ENCODE results near the gene MYO1D. TPM values are rescaled to one million over a fixed set of nuclear protein-coding genes. Genes with fewer than 3 reads are reported as not detected.

MYO1D gene
- total RNA-seq, 4 donors from 2014 or later = 247 to 569 (median 444) TPM

GRCh38 chr17:32564325-32564724 is 312.6 kb downstream of the MYO1D start:
- in situ Hi-C loops (cut with MboI; ENCODE audit: low pct_ligation_motif_present in 1 of 4, low pct_unique_long_range_greater_than_20kb in 1 of 4, low sequenced_read_pairs in 3 of 4) (no loop called here), intact Hi-C loops (cut with DNase I; ENCODE audit: low total_unique reads) (no loop called here)
- H3K36me3 ChIP-seq = no peaks in the 10 kb centered on the region
- no peaks in the 10 kb centered on the region for H3K4me1 ChIP-seq
- H3K27ac ChIP-seq = no peak overlapping the region
- 43 to 74% methylated on average over 2 to 3 of the region's 3 CpGs for WGBS, 2 donors (ENCODE audit: low coverage in 1 of 2)
- no peaks in the 10 kb centered on the region for H3K27me3 ChIP-seq
- no peaks in the 10 kb centered on the region for H3K9me3 ChIP-seq
- no peak overlapping the region for H3K4me3 ChIP-seq
- DNase-seq = no peak
- TF ChIP-seq POLR2AphosphoS5 (IDR thresholded peaks at IDR 0.05) (no peak), POLR2A (IDR thresholded peaks at IDR 0.05) (no peak), EP300 (IDR thresholded peaks at IDR 0.05; ENCODE audit: low read depth) (no peak), CTCF (IDR thresholded peaks at IDR 0.05) (no peak)

GRCh38 chr17:32563583-32563982 is 313.3 kb downstream of the MYO1D start:
- WGBS, 2 donors (ENCODE audit: low coverage in 1 of 2) = 83 to 89% methylated on average over 5 to 6 of the region's 6 CpGs
- intact Hi-C loops (cut with DNase I; ENCODE audit: low total_unique reads) = no loop called here
- in situ Hi-C loops (cut with MboI; ENCODE audit: low pct_ligation_motif_present in 1 of 4, low pct_unique_long_range_greater_than_20kb in 1 of 4, low sequenced_read_pairs in 3 of 4) = no loop called here
- TF ChIP-seq EP300 (IDR thresholded peaks at IDR 0.05; ENCODE audit: low read depth) = no peak
- no peak for TF ChIP-seq CTCF (IDR thresholded peaks at IDR 0.05)
- TF ChIP-seq POLR2A (IDR thresholded peaks at IDR 0.05) = no peak
- no peak for TF ChIP-seq POLR2AphosphoS5 (IDR thresholded peaks at IDR 0.05)
- Histone ChIP-seq H3K36me3 (no peaks in the 10 kb centered on the region), H3K4me3 (no peak overlapping the region), H3K27ac (no peak overlapping the region), H3K27me3 (no peaks in the 10 kb centered on the region), H3K4me1 (no peaks in the 10 kb centered on the region), H3K9me3 (no peaks in the 10 kb centered on the region)
- no peak for DNase-seq

- no peak overlapping the region for H3K4me3 ChIP-seq
- no peaks in the 10 kb centered on the region for H3K36me3 ChIP-seq
- WGBS, 2 donors (ENCODE audit: low coverage in 1 of 2) = 68 to 70% methylated on average over 4 of the region's 4 CpGs
- H3K4me1 ChIP-seq = no peaks in the 10 kb centered on the region
- no peak for DNase-seq
- H3K9me3 ChIP-seq = no peaks in the 10 kb centered on the region
- in situ Hi-C loops (cut with MboI; ENCODE audit: low pct_ligation_motif_present in 1 of 4, low pct_unique_long_range_greater_than_20kb in 1 of 4, low sequenced_read_pairs in 3 of 4) = no loop called here
- H3K27ac ChIP-seq = no peak overlapping the region
- TF ChIP-seq POLR2A (IDR thresholded peaks at IDR 0.05) (no peak), EP300 (IDR thresholded peaks at IDR 0.05; ENCODE audit: low read depth) (no peak), CTCF (IDR thresholded peaks at IDR 0.05) (no peak), POLR2AphosphoS5 (IDR thresholded peaks at IDR 0.05) (no peak)
- intact Hi-C loops (cut with DNase I; ENCODE audit: low total_unique reads) = no loop called here
- H3K27me3 ChIP-seq = no peaks in the 10 kb centered on the region
These were observed 317.8 kb downstream of the MYO1D start for GRCh38 chr17:32558997-32559650.

- in situ Hi-C loops (cut with MboI; ENCODE audit: low pct_ligation_motif_present in 1 of 4, low pct_unique_long_range_greater_than_20kb in 1 of 4, low sequenced_read_pairs in 3 of 4) (no loop called here), intact Hi-C loops (cut with DNase I; ENCODE audit: low total_unique reads) (no loop called here)
- no peaks in the 10 kb centered on the region for H3K36me3 ChIP-seq
- no peaks in the 10 kb centered on the region for H3K9me3 ChIP-seq
- H3K27ac ChIP-seq = no peak overlapping the region
- DNase-seq = no peak
- no peak overlapping the region for H3K4me3 ChIP-seq
- no peaks in the 10 kb centered on the region for H3K27me3 ChIP-seq
- WGBS, 2 donors (ENCODE audit: low coverage in 1 of 2) = 63 to 71% methylated on average over 6 of the region's 6 CpGs
- TF ChIP-seq EP300 (IDR thresholded peaks at IDR 0.05; ENCODE audit: low read depth) = no peak
- peaks cover 0 to 6% (median 2%) of the 10 kb centered on the region in 4 donors for H3K4me1 ChIP-seq
These were observed 318.5 kb downstream of the MYO1D start for GRCh38 chr17:32558326-32558955.
